ENCODE data around the gene NTRK3.

NTRK3 gene

DNA sequence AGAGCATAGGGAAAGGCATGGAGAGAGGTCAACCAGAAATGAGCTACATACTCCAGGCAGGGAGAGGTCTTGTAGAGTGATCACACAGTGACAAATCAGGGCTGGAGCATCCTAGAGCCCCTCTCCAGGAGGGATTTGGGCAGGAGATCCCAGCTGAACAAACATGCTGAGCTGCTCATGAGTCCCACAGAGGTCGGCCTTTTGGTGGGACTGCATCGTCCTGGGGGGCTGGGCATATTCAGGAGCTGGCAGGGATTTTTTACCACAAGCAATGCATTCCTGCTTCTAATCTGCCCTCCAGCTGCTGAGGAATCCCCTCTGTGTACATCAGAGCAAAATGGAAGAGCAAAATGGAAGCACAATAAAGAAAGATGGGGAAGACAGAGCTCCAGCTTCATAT, 94.9 kb downstream of the NTRK3 start:
- no peak overlapping the region for H3K4me3 ChIP-seq (ENCODE audit: low read depth, low read length)
- TF ChIP-seq, protein P1, sequence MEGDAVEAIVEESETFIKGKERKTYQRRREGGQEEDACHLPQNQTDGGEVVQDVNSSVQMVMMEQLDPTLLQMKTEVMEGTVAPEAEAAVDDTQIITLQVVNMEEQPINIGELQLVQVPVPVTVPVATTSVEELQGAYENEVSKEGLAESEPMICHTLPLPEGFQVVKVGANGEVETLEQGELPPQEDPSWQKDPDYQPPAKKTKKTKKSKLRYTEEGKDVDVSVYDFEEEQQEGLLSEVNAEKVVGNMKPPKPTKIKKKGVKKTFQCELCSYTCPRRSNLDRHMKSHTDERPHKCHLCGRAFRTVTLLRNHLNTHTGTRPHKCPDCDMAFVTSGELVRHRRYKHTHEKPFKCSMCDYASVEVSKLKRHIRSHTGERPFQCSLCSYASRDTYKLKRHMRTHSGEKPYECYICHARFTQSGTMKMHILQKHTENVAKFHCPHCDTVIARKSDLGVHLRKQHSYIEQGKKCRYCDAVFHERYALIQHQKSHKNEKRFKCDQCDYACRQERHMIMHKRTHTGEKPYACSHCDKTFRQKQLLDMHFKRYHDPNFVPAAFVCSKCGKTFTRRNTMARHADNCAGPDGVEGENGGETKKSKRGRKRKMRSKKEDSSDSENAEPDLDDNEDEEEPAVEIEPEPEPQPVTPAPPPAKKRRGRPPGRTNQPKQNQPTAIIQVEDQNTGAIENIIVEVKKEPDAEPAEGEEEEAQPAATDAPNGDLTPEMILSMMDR (IDR thresholded peaks at IDR 0.05; ENCODE audit: low read depth, low read length): no peak
- in situ Hi-C loops (cut with HindIII; ENCODE audit: low sequenced_read_pairs): no loop called here
- no peak for DNase-seq (ENCODE audit: low read depth, low spot score)

DNA sequence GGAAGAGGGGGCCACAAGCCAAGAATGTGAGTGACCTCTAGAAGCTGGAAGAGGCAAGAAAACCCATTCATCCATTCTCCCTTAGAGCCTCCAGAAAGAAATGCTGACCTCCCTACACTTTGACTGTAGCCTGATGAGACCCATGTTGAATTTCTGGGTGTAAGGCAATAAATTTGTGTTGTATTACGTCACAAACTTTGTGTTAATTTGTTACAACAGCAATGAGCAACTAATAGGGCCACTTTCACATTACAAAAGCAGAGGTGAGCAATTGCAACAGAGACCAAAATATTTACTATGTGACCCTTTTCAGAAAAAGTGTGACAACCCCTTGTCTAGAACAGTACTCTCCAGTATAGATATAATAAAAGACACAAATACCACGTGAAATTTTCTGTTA, 101.2 kb downstream of the NTRK3 start:
- no peak overlapping the region for H3K4me3 ChIP-seq (ENCODE audit: low read depth, low read length)
- in situ Hi-C loops (cut with HindIII; ENCODE audit: low sequenced_read_pairs): no loop called here
- no peak for DNase-seq (ENCODE audit: low read depth, low spot score)
- TF ChIP-seq, protein P1 (IDR thresholded peaks at IDR 0.05; ENCODE audit: low read depth, low read length): no peak

DNA sequence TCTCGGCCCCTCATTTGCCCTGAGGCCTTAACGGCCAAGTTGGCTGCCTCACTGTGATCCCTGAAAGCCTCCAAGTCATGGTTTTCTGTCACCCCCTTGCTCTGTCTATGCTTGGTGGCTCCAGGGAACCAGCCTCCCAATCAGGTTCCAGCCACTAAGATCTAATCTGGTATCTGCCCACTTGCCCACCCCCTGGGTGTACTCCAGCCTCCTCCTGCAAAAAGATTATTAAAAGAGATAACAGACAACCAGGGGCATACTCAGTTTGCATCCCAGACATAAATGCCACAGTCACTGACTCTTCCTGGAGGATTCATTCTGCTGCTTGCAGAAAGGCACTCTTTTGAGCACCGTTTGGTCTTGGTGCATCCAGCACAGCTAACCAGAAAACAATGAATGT, 103.9 kb downstream of the NTRK3 start:
- no peak for DNase-seq (ENCODE audit: low read depth, low spot score)
- TF ChIP-seq, protein P1 (IDR thresholded peaks at IDR 0.05; ENCODE audit: low read depth, low read length): no peak
- no peak overlapping the region for H3K4me3 ChIP-seq (ENCODE audit: low read depth, low read length)
- in situ Hi-C loops (cut with HindIII; ENCODE audit: low sequenced_read_pairs): no loop called here

DNA sequence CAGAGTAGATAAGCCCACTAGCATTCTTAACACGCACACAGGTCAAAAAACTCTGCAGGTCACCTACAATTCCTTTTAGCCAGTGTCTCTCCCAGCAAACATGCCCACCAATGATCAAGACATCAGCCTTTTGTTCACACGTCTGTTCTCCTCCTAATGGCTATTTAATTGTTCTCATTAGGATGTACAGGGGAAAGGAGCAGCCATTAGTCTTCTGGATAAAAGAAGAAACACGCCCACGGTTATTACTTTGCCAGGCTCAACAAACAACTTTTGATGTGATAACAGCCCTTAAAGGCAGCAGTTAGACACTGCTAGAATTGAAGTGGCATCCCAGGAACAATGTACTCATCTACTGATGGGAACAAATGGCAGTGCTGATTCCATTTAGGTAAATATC, 108.8 kb downstream of the NTRK3 start:
- in situ Hi-C loops (cut with HindIII; ENCODE audit: low sequenced_read_pairs): no loop called here
- TF ChIP-seq, protein P1 (IDR thresholded peaks at IDR 0.05; ENCODE audit: low read depth, low read length): no peak
- DNase-seq (ENCODE audit: low read depth, low spot score): no peak
- H3K4me3 ChIP-seq (ENCODE audit: low read depth, low read length): no peak overlapping the region

DNA sequence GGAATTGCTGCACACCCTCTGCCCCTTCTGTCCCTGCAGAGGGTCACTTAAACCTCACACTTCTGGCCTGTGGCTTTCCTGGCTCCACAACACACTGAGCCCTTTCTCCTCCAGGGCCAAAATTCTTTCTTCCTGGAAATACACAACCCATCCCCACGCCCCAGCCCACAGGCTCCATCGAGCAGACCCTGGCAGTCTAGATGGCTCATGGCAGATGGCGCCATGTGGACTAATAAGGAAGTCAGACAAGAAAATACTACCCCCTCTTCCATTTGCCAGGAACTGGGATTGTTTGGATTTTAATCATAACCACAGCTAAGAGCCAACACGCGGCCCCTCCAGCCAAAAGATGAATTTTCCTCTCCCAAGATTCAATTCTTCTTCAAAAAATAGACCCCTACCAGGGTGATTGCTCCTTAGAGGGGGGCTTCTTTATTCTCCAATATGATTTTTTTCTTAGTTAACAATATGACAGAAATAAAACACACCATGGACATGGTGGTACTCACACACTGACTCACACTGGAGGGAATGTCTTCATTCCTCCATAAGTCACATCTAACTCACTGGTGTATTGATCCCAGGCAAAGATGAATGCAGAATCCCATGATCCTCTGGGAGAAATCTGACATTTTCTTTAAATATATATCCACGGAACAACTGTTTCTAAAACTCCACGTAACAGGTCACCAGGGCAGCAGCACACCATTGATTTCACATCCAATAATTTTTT, 111.5 kb downstream of the NTRK3 start:
- no peak overlapping the region for H3K4me3 ChIP-seq (ENCODE audit: low read depth, low read length)
- in situ Hi-C loops (cut with HindIII; ENCODE audit: low sequenced_read_pairs): no loop called here
- no peak for DNase-seq (ENCODE audit: low read depth, low spot score)
- TF ChIP-seq, protein P1 (IDR thresholded peaks at IDR 0.05; ENCODE audit: low read depth, low read length): no peak

DNA sequence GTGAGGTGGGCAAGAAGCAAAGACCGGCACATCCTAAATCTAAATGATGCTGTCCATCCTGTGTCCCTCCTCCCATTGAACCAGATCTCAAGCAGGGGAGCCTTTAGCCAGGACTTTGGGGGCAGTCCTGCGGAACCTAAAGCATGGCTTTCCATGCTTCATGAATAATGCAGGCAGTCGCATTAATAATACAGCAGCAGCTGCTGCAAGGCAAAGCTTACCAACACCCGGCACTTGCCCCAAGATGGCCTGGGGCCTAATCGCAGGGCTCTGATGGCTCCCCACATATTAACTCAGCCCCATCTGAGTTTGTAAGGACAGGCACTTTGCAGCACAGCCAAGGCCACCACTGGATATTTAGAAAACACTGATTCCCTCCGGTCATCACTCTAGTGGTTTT, 114.4 kb downstream of the NTRK3 start:
- TF ChIP-seq, protein P1 (IDR thresholded peaks at IDR 0.05; ENCODE audit: low read depth, low read length): no peak
- no peak overlapping the region for H3K4me3 ChIP-seq (ENCODE audit: low read depth, low read length)
- no peak for DNase-seq (ENCODE audit: low read depth, low spot score)
- in situ Hi-C loops (cut with HindIII; ENCODE audit: low sequenced_read_pairs): no loop called here

All from astrocyte of the spinal cord (primary cell).